K562 (cell line): ENCODE measurements around the gene UBXN1. TPM values are rescaled to one million over a fixed set of nuclear protein-coding genes. Genes with fewer than 3 reads are reported as not detected.
A peak's percentile ranks its signal among the peaks of the same experiment; 100 is the strongest.

Source experiments
- ARHGAP35 ChIP-seq: fragments of 450-650 bp; IDR thresholded peaks from 2 replicates; pipeline ENCODE4 v1.6.1; 2018; ENCODE audit not compliant: partially characterized antibody
- ASH1L ChIP-seq: fragments of 450-650 bp; IDR thresholded peaks from 2 replicates; pipeline ENCODE4 v1.6.1; 2018; ENCODE audit warnings: borderline replicate concordance, mild to moderate bottlenecking, low read depth; ENCODE audit not compliant: partially characterized antibody
- CCAR2 ChIP-seq: fragments of 200-400 bp; formaldehyde crosslinking; IDR thresholded peaks from 2 replicates; pipeline ENCODE4 v1.6.1; 2017; ENCODE audit warnings: mild to moderate bottlenecking, low read depth, low read length
- HDAC6 ChIP-seq: IDR thresholded peaks from 2 replicates; pipeline ENCODE4 v1.6.1; 2012; ENCODE audit warnings: low read depth, mild to moderate bottlenecking, control low read depth, inconsistent platforms, low read length, moderate library complexity
- KAT8 ChIP-seq: fragments of 450-650 bp; IDR thresholded peaks from 2 replicates; pipeline ENCODE4 v1.6.1; 2016; ENCODE audit warnings: low read depth, mild to moderate bottlenecking
- KDM5B ChIP-seq: fragments of 200-600 bp; sonication (generic); IDR thresholded peaks from 2 replicates; pipeline ENCODE4 v1.6.1; 2012; ENCODE audit warnings: low read depth, mild to moderate bottlenecking, moderate library complexity, low read length, control low read depth, inconsistent platforms; ENCODE audit not compliant: insufficient replicate concordance
- MYNN ChIP-seq, 2 experiments: sonication (generic); formaldehyde crosslinking in 1 of 2; IDR thresholded peaks; 2 replicates each; pipeline versions ENCODE4 v1.5.0 to v1.6.1; 2016 to 2020; ENCODE audit warnings: antibody characterized with exemption in 1 of 2, missing genetic modification reagents in 1 of 2
- NFE2L1 ChIP-seq: fragments of 450-650 bp; IDR thresholded peaks from 2 replicates; pipeline ENCODE4 v1.6.1; 2016; ENCODE audit warnings: missing genetic modification characterization, low read depth, mild to moderate bottlenecking, missing compliant biosample characterization, moderate library complexity, borderline replicate concordance
- PKNOX1 ChIP-seq: fragments of 450-650 bp; IDR thresholded peaks from 2 replicates; pipeline ENCODE4 v1.6.1; 2016
- SIRT6 ChIP-seq: IDR thresholded peaks from one replicate; pipeline ENCODE4 v1.6.1; 2012; ENCODE audit warnings: low read depth, mild to moderate bottlenecking, control low read depth, inconsistent platforms, low read length, moderate library complexity
- SLC30A9 ChIP-seq: fragments of 250-450 bp; sonication (Bioruptor Pico); IDR thresholded peaks from 2 replicates; pipeline ENCODE4 v1.8.0; 2022; ENCODE audit warnings: mild to moderate bottlenecking, moderate library complexity
- SPI1 ChIP-seq: IDR thresholded peaks from 2 replicates; pipeline ENCODE4 v1.6.1; 2011; ENCODE audit warnings: low read depth, low read length, control low read depth, borderline replicate concordance
- SRSF9 ChIP-seq: fragments of 200-400 bp; formaldehyde crosslinking; IDR thresholded peaks from 2 replicates; pipeline ENCODE4 v1.6.1; 2017; ENCODE audit warnings: low read depth, low read length, borderline replicate concordance
- TARDBP ChIP-seq: fragments of 450-650 bp; IDR thresholded peaks from 2 replicates; pipeline ENCODE4 v1.6.1; 2016
- TFE3 ChIP-seq: fragments of 450-650 bp; formaldehyde crosslinking; IDR thresholded peaks from 2 replicates; pipeline ENCODE4 v1.4.0; 2020; ENCODE audit warnings: mild to moderate bottlenecking, mixed read lengths
- ZBTB8A ChIP-seq: fragments of 450-650 bp; IDR thresholded peaks from 2 replicates; pipeline ENCODE4 v1.6.1; 2018; ENCODE audit warnings: mild to moderate bottlenecking, moderate library complexity; ENCODE audit not compliant: partially characterized antibody
- ZFP91 ChIP-seq: sonication (generic); formaldehyde crosslinking; IDR thresholded peaks from 2 replicates; pipeline ENCODE4 v1.8.0; 2022; ENCODE audit warnings: mild to moderate bottlenecking, missing genetic modification reagents
- ZNF507 ChIP-seq: conservative IDR thresholded peaks from 2 replicates; pipeline ENCODE4 v1.6.1; 2017; ENCODE audit warnings: missing genetic modification characterization, missing compliant biosample characterization
- ZNF57 ChIP-seq: fragments of 450-650 bp; formaldehyde crosslinking; IDR thresholded peaks from 2 replicates; pipeline ENCODE4 v1.4.0; 2020; ENCODE audit warnings: mild to moderate bottlenecking, moderate library complexity
- ZNF639 ChIP-seq, 2 experiments: fragments of 200-800 bp in 1 of 2; sonication (Bioruptor generic) in 1 of 2; sonication (generic) in 1 of 2; formaldehyde crosslinking in 1 of 2; IDR thresholded peaks in 1 of 2; conservative IDR thresholded peaks in 1 of 2; 2 replicates each; pipeline versions ENCODE4 v1.5.0 to v1.6.1; 2016 to 2020; ENCODE audit warnings: missing compliant biosample characterization in 1 of 2, missing genetic modification characterization in 1 of 2, missing genetic modification reagents in 1 of 2
- ZNF785 ChIP-seq: fragments of 250-450 bp; sonication (Bioruptor Pico); IDR thresholded peaks from 2 replicates; pipeline ENCODE4 v1.4.0; 2020; ENCODE audit warnings: mild to moderate bottlenecking
- ZSCAN29 ChIP-seq: fragments of 450-650 bp; IDR thresholded peaks from 2 replicates; pipeline ENCODE4 v1.6.1; 2017
- polyA plus RNA-seq, 8 experiments: library from polyadenylated mRNA; depleted of rRNA in 4 of 8; stranded (reverse) in 5 of 8; unstranded in 3 of 8; fragments of >200 nt; fragmentation: Nextera tagmentation in 2 of 8; fragmentation: Illumina TruSeq in 1 of 8; extraction: Ambion mirVana in 2 of 8; extraction: Trizol in 1 of 8; gene quantifications; 2 replicates each; pipeline versions ENCODE4 v1.2.1 to v1.2.3, GENCODE V29; 2011 to 2014; ENCODE audit warnings: inconsistent platforms in 1 of 8, missing spikeins in 1 of 8
- total RNA-seq, 7 experiments: library from RNA; depleted of rRNA in 6 of 7; stranded (reverse); fragments of >200 nt in 6 of 7; fragmentation: Illumina TruSeq in 2 of 7; extraction: Trizol in 2 of 7; gene quantifications; 2 replicates each; pipeline versions ENCODE4 v1.2.1 to v1.2.3, GENCODE V29; 2011 to 2021; ENCODE audit warnings: low replicate concordance in 1 of 7

The UBXN1 gene
- total and polyA plus RNA-seq, 9 of the 15 experiments (the other 6 are each of a cell fraction or from before 2014, with no cell fraction given): 4.8 to 263 (median 99.7) TPM

GRCh38 chr11:62669420-62670161 is 9.3 kb downstream of the UBXN1 start (continued):
- TF ChIP-seq PKNOX1 (0 out of 2 replicates have a peak, but pooled peaks have one; percentile 2), ARHGAP35 (no peak), HDAC6 (no peak), ZSCAN29 (no peak), KDM5B (no peak), MYNN (IDR thresholded peaks at IDR 0.05) (no peak), MYNN (CRISPR knock-in tag; IDR thresholded peaks at IDR 0.05) (no peak), ASH1L (no peak), ZFP91 (no peak), ZNF639 (CRISPR knock-in tag; conservative IDR thresholded peaks at IDR 0.05 in 1 of 2, IDR thresholded peaks at IDR 0.05 in 1 of 2) (no peak), NFE2L1 (tag) (no peak), SPI1 (no peak), KAT8 (no peak), TFE3 (CRISPR knock-in tag) (no peak), ZNF785 (CRISPR knock-in tag) (no peak), ZNF507 (tag) (no peak), TARDBP (no peak), SLC30A9 (no peak), SIRT6 (no peak), ZBTB8A (no peak), ZNF57 (CRISPR knock-in tag) (no peak), SRSF9 (no peak), CCAR2 (no peak)
